IMR-90 (cell line): ENCODE results near the gene ATF6B. TPM values are rescaled to one million over a fixed set of nuclear protein-coding genes. Genes with fewer than 3 reads are reported as not detected.
A peak's percentile ranks its signal among the peaks of the same experiment; 100 is the strongest.

ENCODE experiments used
- ATAC-seq: fragments of 200-7000 bp; cut with Tn5 transposase; 2 replicates; pipeline ENCODE4 v1.9.1; 2020; ENCODE audit warnings: low read depth, mild to moderate bottlenecking, moderate library complexity
- BruUV-seq: library from RNA; stranded (reverse); fragments of 400-500 nt; replicated peaks from 2 replicates; lab custom pipeline; 2021; lab: Mats Ljungman, UMichigan
- CTCF ChIA-PET: fragments of 300-600 bp; formaldehyde crosslinking; extraction: SDS; loops from one replicate; lab custom pipeline; 2021; ENCODE audit warnings: antibody characterized with exemption; lab: Yijun Ruan, JAX
- POLR2A ChIA-PET: fragments of 300-600 bp; sonication (Branson Sonifier 250); formaldehyde crosslinking; loops from one replicate; lab custom pipeline; 2022; ENCODE audit warnings: antibody characterized with exemption; ENCODE audit not compliant: unreplicated experiment; lab: Charles Lee
- DNase-seq: peaks from one replicate; pipeline ENCODE4 v3.0.0; 2013
- H2AFZ ChIP-seq: replicated peaks from 2 replicates; pipeline ENCODE3; 2013; ENCODE audit warnings: low read length, mild to moderate bottlenecking; ENCODE audit not compliant: poor library complexity
- H2AK5ac ChIP-seq: 2 replicates; pipeline ENCODE4 v1.6.1; 2013; ENCODE audit warnings: low read depth, low read length, inconsistent platforms
- H2AK9ac ChIP-seq: replicated peaks from 2 replicates; pipeline ENCODE3; 2013; ENCODE audit warnings: mild to moderate bottlenecking, low read depth, low read length, moderate library complexity; ENCODE audit not compliant: poor library complexity
- H2BK120ac ChIP-seq: 2 replicates; pipeline ENCODE4 v1.6.1; 2013; ENCODE audit warnings: low read depth, low read length, inconsistent platforms
- H2BK15ac ChIP-seq: 3 replicates; pipeline ENCODE4 v1.6.1; 2013; ENCODE audit warnings: low read depth, low read length, inconsistent platforms
- H2BK20ac ChIP-seq: 2 replicates; pipeline ENCODE4 v1.6.1; 2013; ENCODE audit warnings: low read depth, mild to moderate bottlenecking, inconsistent platforms, low read length, moderate library complexity
- H2BK5ac ChIP-seq: 2 replicates; pipeline ENCODE4 v1.6.1; 2013; ENCODE audit warnings: mild to moderate bottlenecking, low read depth, low read length, inconsistent platforms; ENCODE audit not compliant: poor library complexity, severe bottlenecking
- H3K14ac ChIP-seq: replicated peaks from 2 replicates; pipeline ENCODE4 v1.6.1; 2013; ENCODE audit warnings: low read depth, low read length, inconsistent platforms
- H3K18ac ChIP-seq: 2 replicates; pipeline ENCODE4 v1.6.1; 2013; ENCODE audit warnings: low read depth, low read length, control low read depth
- H3K23ac ChIP-seq: 2 replicates; pipeline ENCODE4 v1.6.1; 2013; ENCODE audit warnings: low read depth, low read length, inconsistent platforms
- H3K27ac ChIP-seq: 2 replicates; pipeline ENCODE4 v1.5.1; 2013; ENCODE audit warnings: mild to moderate bottlenecking, control low read depth, low read length; ENCODE audit not compliant: insufficient read depth
- H3K27me3 ChIP-seq: 2 replicates; pipeline ENCODE4 v1.6.1; 2013; ENCODE audit warnings: low read length; ENCODE audit not compliant: control insufficient read depth, insufficient read depth
- H3K36me3 ChIP-seq: 2 replicates; pipeline ENCODE4 v1.6.1; 2013; ENCODE audit warnings: low read length, mixed read lengths; ENCODE audit not compliant: control insufficient read depth, insufficient read depth
- H3K4ac ChIP-seq: 2 replicates; pipeline ENCODE4 v1.6.1; 2013; ENCODE audit warnings: low read depth, low read length, inconsistent platforms
- H3K4me1 ChIP-seq: 2 replicates; pipeline ENCODE4 v1.6.1; 2013; ENCODE audit warnings: low read length, mixed read lengths; ENCODE audit not compliant: control insufficient read depth, insufficient read depth
- H3K4me2 ChIP-seq: 2 replicates; pipeline ENCODE4 v1.6.1; 2013; ENCODE audit warnings: low read depth, mild to moderate bottlenecking, control low read depth, low read length, moderate library complexity
- H3K4me3 ChIP-seq: 2 replicates; pipeline ENCODE4 v1.5.1; 2013; ENCODE audit warnings: low read depth, mild to moderate bottlenecking, control low read depth, low read length, moderate library complexity; ENCODE audit not compliant: insufficient read depth
- H3K56ac ChIP-seq: 2 replicates; pipeline ENCODE4 v1.6.1; 2013; ENCODE audit warnings: low read length, inconsistent platforms; ENCODE audit not compliant: insufficient read depth; ENCODE audit errors: extremely low read depth
- H3K79me1 ChIP-seq, 2 experiments: 2 replicates each; pipeline ENCODE4 v1.6.1; 2013; ENCODE audit warnings: low read length in 2 of 2, inconsistent platforms in 1 of 2, low read depth in 1 of 2
- H3K9ac ChIP-seq: 2 replicates; pipeline ENCODE4 v1.6.1; 2013; ENCODE audit warnings: low read depth, low read length, control low read depth
- H3K9me1 ChIP-seq: 2 replicates; pipeline ENCODE4 v1.6.1; 2013; ENCODE audit warnings: low read length, inconsistent platforms; ENCODE audit not compliant: insufficient read depth
- H3K9me3 ChIP-seq: 2 replicates; pipeline ENCODE4 v1.6.1; 2013; ENCODE audit warnings: low read length; ENCODE audit not compliant: control insufficient read depth, insufficient read depth
- H4K20me1 ChIP-seq: 2 replicates; pipeline ENCODE4 v1.6.1; 2013; ENCODE audit warnings: low read length, inconsistent platforms; ENCODE audit not compliant: insufficient read depth
- H4K5ac ChIP-seq: 2 replicates; pipeline ENCODE4 v1.6.1; 2013; ENCODE audit warnings: mild to moderate bottlenecking, low read depth, low read length, control low read depth
- H4K8ac ChIP-seq, 2 experiments: 2 replicates each; pipeline ENCODE4 v1.6.1; 2013; ENCODE audit warnings: low read depth in 2 of 2, low read length in 2 of 2, control low read depth in 1 of 2, inconsistent platforms in 1 of 2
- H4K91ac ChIP-seq: 2 replicates; pipeline ENCODE4 v1.6.1; 2013; ENCODE audit warnings: low read depth, low read length, inconsistent platforms; ENCODE audit not compliant: insufficient read depth
- BHLHE40 ChIP-seq: fragments of 150-350 bp; IDR thresholded peaks from 2 replicates; pipeline ENCODE4 v1.6.1; 2016; ENCODE audit warnings: mild to moderate bottlenecking, low read depth, low read length
- CTCF ChIP-seq: conservative IDR thresholded peaks from 2 replicates; pipeline ENCODE4 v1.5.1; 2012; ENCODE audit warnings: mild to moderate bottlenecking, low read depth, low read length, improper control_type of control experiment
- ELK1 ChIP-seq: fragments of 150-350 bp; IDR thresholded peaks from 2 replicates; pipeline ENCODE4 v1.6.1; 2016; ENCODE audit warnings: low read depth, mild to moderate bottlenecking, low read length, moderate library complexity, borderline replicate concordance
- FOS ChIP-seq: fragments of 150-350 bp; IDR thresholded peaks from 2 replicates; pipeline ENCODE4 v1.6.1; 2016; ENCODE audit warnings: low read depth, low read length
- MAFK ChIP-seq: IDR thresholded peaks from 2 replicates; pipeline ENCODE4 v1.6.1; 2012; ENCODE audit warnings: low read depth, low read length, improper control_type of control experiment
- MAZ ChIP-seq: IDR thresholded peaks from 2 replicates; pipeline ENCODE4 v1.6.1; 2012; ENCODE audit warnings: low read depth, mild to moderate bottlenecking, low read length, improper control_type of control experiment, moderate library complexity, borderline replicate concordance
- MXI1 ChIP-seq: IDR thresholded peaks from 2 replicates; pipeline ENCODE4 v1.6.1; 2012; ENCODE audit warnings: low read depth, mild to moderate bottlenecking, low read length, moderate library complexity, borderline replicate concordance
- NFE2L2 ChIP-seq: fragments of 150-350 bp; IDR thresholded peaks from 2 replicates; pipeline ENCODE4 v1.6.1; 2016; ENCODE audit warnings: low read depth, mild to moderate bottlenecking, low read length
- POLR2A ChIP-seq: IDR thresholded peaks from 2 replicates; pipeline ENCODE4 v1.6.1; 2012; ENCODE audit warnings: mild to moderate bottlenecking, low read depth, low read length
- RCOR1 ChIP-seq: IDR thresholded peaks from 2 replicates; pipeline ENCODE4 v1.6.1; 2012; ENCODE audit warnings: mild to moderate bottlenecking, low read length, improper control_type of control experiment; ENCODE audit not compliant: insufficient replicate concordance
- RFX5 ChIP-seq: IDR thresholded peaks from 2 replicates; pipeline ENCODE4 v1.8.0; 2012; ENCODE audit warnings: low read depth, mild to moderate bottlenecking, low read length, moderate library complexity
- USF2 ChIP-seq: fragments of 150-350 bp; IDR thresholded peaks from 2 replicates; pipeline ENCODE4 v1.6.1; 2017; ENCODE audit warnings: mild to moderate bottlenecking, antibody characterized with exemption, low read length, low read depth
- WGBS, 2 experiments: methylation state at CpG; one replicate each; pipeline versions ENCODE4 v1.1.5 to v1.1.7; 2013; ENCODE audit warnings: missing lambda C conversion rate in 2 of 2; ENCODE audit not compliant: insufficient read length in 1 of 2; ENCODE audit errors: extremely low coverage in 2 of 2; 5-methylcytosine and 5-hydroxymethylcytosine counted together
- dilution Hi-C: fragments of 300-500 bp; cut with HindIII; formaldehyde crosslinking; loops from one replicate; pipeline ENCODE4 v1.14.3; 2018; ENCODE audit warnings: low sequenced_read_pairs; ENCODE audit not compliant: unreplicated experiment
- in situ Hi-C: fragments of 300-500 bp; cut with MboI; formaldehyde crosslinking; loops from 3 replicates; pipeline ENCODE4 v1.14.3; 2019; ENCODE audit warnings: low sequenced_read_pairs, inconsistent platforms, mixed read lengths
- intact Hi-C: fragments of 100-400 bp; cut with micrococcal nuclease; formaldehyde crosslinking; loops from 2 replicates; pipeline ENCODE4 v1.10.0; 2022
- polyA plus RNA-seq, 3 experiments: library from polyadenylated mRNA; depleted of rRNA; stranded (reverse); fragments of >200 nt; gene quantifications; 2 replicates each; pipeline ENCODE4 v1.2.3, GENCODE V29; 2012; ENCODE audit warnings: low replicate concordance in 1 of 3
- total RNA-seq: library from RNA; depleted of rRNA; stranded (reverse); fragments of >200 nt; gene quantifications from 2 replicates; pipeline ENCODE4 v1.2.3, GENCODE V29; 2012

Gene ATF6B
- total and polyA plus RNA-seq, 2 of the 4 experiments (the other 2 are of a cell fraction): 7.9 to 69.6 TPM

DNA sequence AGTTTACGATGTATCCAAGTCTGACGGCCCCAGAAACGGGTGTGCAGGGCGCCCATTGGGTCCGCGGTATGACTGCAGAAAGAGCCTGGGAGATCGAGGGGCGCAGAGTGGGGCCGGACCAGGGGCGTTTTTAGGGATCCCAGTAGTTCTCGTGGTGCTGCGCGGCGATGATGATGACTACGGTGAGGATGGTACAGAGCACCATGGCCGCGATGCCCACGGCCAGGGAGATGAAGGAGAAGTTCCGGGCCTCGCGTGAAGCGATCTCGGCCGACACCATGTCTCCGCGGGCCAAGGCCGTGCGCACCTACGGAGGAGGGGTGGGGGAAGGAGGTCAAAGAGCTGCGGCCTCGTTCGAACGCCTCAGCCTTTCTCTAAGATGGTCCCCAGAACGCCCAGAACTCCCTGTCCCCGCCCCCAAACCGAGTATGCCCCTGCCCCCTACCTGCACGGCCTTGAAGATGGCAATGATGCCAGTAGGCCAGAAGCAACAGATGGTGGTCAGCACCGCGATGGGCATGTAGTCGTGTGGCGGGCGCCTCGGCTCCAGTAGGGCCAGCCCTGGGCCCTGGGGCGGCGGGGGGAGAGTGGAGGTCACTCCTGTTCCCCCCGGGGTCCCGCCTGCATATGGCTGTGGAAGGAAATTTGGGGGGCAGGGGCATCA lies 21.2 kb upstream of the ATF6B start:
- H4K8ac ChIP-seq: no peak overlapping the region
- no peak overlapping the region for H2AK5ac ChIP-seq
- peak overlapping the region; percentile 18 for H2AFZ ChIP-seq
- ChIA-PET CTCF (no interaction called here), POLR2A (no interaction called here)
- H3K56ac ChIP-seq: no peak overlapping the region
- no peak overlapping the region for H3K14ac ChIP-seq
- BruUV-seq: no TSS peak
- peaks cover 19% of the 10 kb centered on the region for H3K4me1 ChIP-seq
- peaks cover 2% of the 10 kb centered on the region; the same call in 1 of the 2 replicates for H3K9me3 ChIP-seq
- DNase-seq (no peak), ATAC-seq (no peak)
- no peak overlapping the region for H3K4me3 ChIP-seq
- no peak overlapping the region for H3K27ac ChIP-seq
- in situ Hi-C loops: no loop called here
- H2AK9ac ChIP-seq: no peak overlapping the region
- peaks cover 2% of the 10 kb centered on the region; the same call in 1 of the 2 replicates for H3K36me3 ChIP-seq
- H3K23ac ChIP-seq: no peak overlapping the region
- no peak overlapping the region for H4K5ac ChIP-seq
- no peak overlapping the region for H4K91ac ChIP-seq
- H2BK5ac ChIP-seq: no peak overlapping the region
- dilution Hi-C loops: no loop called here
- H3K9me1 ChIP-seq: 0 out of 2 replicates have a peak, but pooled peaks cover 4% of the 10 kb centered on the region
- no peak overlapping the region for H2BK15ac ChIP-seq
- no peak for TF ChIP-seq MAFK
- no peak for TF ChIP-seq MAZ
- no peak for TF ChIP-seq USF2
- TF ChIP-seq RCOR1: no peak
- no peak for TF ChIP-seq RFX5
- TF ChIP-seq CTCF: no peak
- no peak for TF ChIP-seq MXI1
- no peak for TF ChIP-seq ELK1
- no peak for TF ChIP-seq BHLHE40
- TF ChIP-seq NFE2L2: no peak
- no peak for TF ChIP-seq FOS
- no peak for TF ChIP-seq POLR2A
- no peak overlapping the region for H2BK120ac ChIP-seq
- H3K4ac ChIP-seq: no peak overlapping the region
- H3K27me3 ChIP-seq: peaks cover 26% of the 10 kb centered on the region
- H3K4me2 ChIP-seq: no peak overlapping the region
- no peak overlapping the region for H2BK20ac ChIP-seq
- WGBS, 2 experiments: 39% methylated on average over 11 of the region's 47 CpGs; no CpG with 5 or more reads in 1 of the 2 experiments
- intact Hi-C loops: no loop called here
- no peak overlapping the region for H3K18ac ChIP-seq
- no peak overlapping the region for H3K9ac ChIP-seq
- peaks cover 0 to 17% of the 10 kb centered on the region in 2 experiments; a peak in 2 of 4 replicates for H3K79me1 ChIP-seq
- no peaks in the 10 kb centered on the region for H4K20me1 ChIP-seq
